ENCODE data around the gene PCDHGA8.

PCDHGA8 gene

DNA sequence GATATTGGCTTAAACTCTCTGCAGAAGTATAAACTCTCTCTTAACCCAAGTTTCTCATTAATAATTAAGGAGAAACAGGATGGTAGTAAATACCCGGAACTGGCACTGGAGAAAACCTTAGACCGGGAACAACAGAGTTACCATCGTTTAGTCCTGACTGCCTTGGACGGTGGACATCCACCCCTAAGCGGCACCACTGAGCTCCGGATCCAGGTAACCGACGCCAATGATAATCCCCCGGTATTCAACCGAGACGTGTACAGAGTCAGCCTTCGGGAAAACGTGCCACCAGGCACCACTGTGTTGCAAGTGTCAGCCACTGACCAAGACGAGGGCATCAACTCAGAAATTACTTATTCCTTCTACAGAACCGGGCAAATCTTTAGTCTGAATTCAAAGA lies 6.2 kb downstream of the PCDHGA8 start:
- no peaks in the 10 kb centered on the region for H3K79me2 ChIP-seq (ENCODE audit: control insufficient read depth, insufficient read depth, low read length, poor library complexity)
- no peak overlapping the region for H3K4me3 ChIP-seq (ENCODE audit: low read depth, low read length)
- no peak overlapping the region for H4K91ac ChIP-seq (ENCODE audit: low read depth, low read length)
- H3K4ac ChIP-seq (ENCODE audit: low read depth, low read length), result no peak overlapping the region
- no peak overlapping the region for H2AK5ac ChIP-seq (ENCODE audit: low read length)
- no peak overlapping the region for H2BK5ac ChIP-seq (ENCODE audit: low read depth, low read length, poor library complexity)
- WGBS (ENCODE audit: extremely low coverage, insufficient coverage, insufficient read length), result no CpG with 5 or more reads among the region's 15 CpGs
- no peak overlapping the region for H3K23ac ChIP-seq (ENCODE audit: low read length)
- H3K36me3 ChIP-seq (ENCODE audit: control insufficient read depth in 1 of 2, insufficient read depth in 2 of 2, low read length in 2 of 2), result peaks cover 6 to 17% of the 10 kb centered on the region in 2 experiments
- no peak overlapping the region for H4K8ac ChIP-seq (ENCODE audit: low read depth, low read length)
- no peak for DNase-seq
- no peak overlapping the region for H2BK12ac ChIP-seq (ENCODE audit: low read length)
- no peak overlapping the region for H3K27ac ChIP-seq (ENCODE audit: low read depth, low read length)
- no peak overlapping the region for H3K18ac ChIP-seq (ENCODE audit: low read length)
- no peaks in the 10 kb centered on the region for H3K4me1 ChIP-seq (ENCODE audit: control insufficient read depth in 1 of 2, insufficient read depth in 2 of 2, low read length in 2 of 2)
- H3K9me3 ChIP-seq (ENCODE audit: insufficient read depth, low read depth, low read length), result peaks cover 34% of the 10 kb centered on the region
- no peaks in the 10 kb centered on the region for H3K27me3 ChIP-seq (ENCODE audit: insufficient read depth, low read length)
- H3K4me2 ChIP-seq (ENCODE audit: low read length), result no peak overlapping the region
- H2AFZ ChIP-seq (ENCODE audit: insufficient read depth, low read length, poor library complexity), result no peak overlapping the region
- no peak overlapping the region for H3K14ac ChIP-seq (ENCODE audit: low read length)
- no peak overlapping the region for H4K12ac ChIP-seq (ENCODE audit: low read depth, low read length)
- H3K79me1 ChIP-seq (ENCODE audit: low read length), result no peaks in the 10 kb centered on the region
- no peak overlapping the region for H2BK120ac ChIP-seq (ENCODE audit: insufficient read depth, low read length, poor library complexity)
- H3K9ac ChIP-seq (ENCODE audit: low read length), result no peak overlapping the region

DNA sequence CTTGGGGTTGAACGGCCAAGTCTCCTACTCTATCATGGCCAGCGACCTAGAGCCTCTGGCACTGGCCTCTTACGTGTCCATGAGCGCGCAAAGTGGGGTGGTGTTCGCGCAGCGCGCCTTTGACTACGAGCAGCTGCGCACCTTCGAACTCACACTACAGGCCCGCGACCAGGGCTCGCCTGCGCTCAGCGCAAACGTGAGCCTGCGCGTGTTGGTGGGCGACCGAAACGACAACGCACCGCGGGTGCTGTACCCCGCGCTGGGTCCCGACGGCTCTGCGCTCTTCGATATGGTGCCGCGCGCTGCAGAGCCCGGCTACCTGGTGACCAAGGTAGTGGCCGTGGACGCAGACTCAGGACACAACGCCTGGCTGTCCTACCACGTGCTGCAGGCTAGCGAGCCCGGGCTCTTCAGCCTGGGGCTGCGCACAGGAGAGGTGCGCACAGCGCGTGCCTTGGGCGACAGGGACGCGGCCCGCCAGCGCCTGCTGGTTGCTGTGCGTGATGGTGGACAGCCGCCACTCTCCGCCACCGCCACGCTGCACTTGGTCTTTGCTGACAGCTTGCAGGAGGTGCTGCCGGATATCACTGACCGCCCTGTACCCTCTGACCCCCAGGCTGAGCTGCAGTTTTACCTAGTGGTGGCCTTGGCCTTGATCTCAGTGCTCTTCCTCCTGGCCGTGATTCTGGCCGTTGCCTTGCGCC lies 7.3 kb downstream of the PCDHGA8 start:
- Histone ChIP-seq H3K4me2 (ENCODE audit: low read length) (no peak overlapping the region), H3K4ac (ENCODE audit: low read depth, low read length) (no peak overlapping the region), H2BK12ac (ENCODE audit: low read length) (no peak overlapping the region), H3K27me3 (ENCODE audit: insufficient read depth, low read length) (no peaks in the 10 kb centered on the region), H3K14ac (ENCODE audit: low read length) (no peak overlapping the region), H3K4me1 (ENCODE audit: control insufficient read depth in 1 of 2, insufficient read depth in 2 of 2, low read length in 2 of 2) (no peaks in the 10 kb centered on the region), H4K12ac (ENCODE audit: low read depth, low read length) (no peak overlapping the region), H3K9ac (ENCODE audit: low read length) (no peak overlapping the region), H3K79me2 (ENCODE audit: control insufficient read depth, insufficient read depth, low read length, poor library complexity) (no peaks in the 10 kb centered on the region), H3K27ac (ENCODE audit: low read depth, low read length) (no peak overlapping the region), H3K18ac (ENCODE audit: low read length) (no peak overlapping the region), H2BK5ac (ENCODE audit: low read depth, low read length, poor library complexity) (no peak overlapping the region), H3K36me3 (ENCODE audit: control insufficient read depth in 1 of 2, insufficient read depth in 2 of 2, low read length in 2 of 2) (peaks cover 3 to 15% of the 10 kb centered on the region in 2 experiments), H3K79me1 (ENCODE audit: low read length) (no peaks in the 10 kb centered on the region), H4K8ac (ENCODE audit: low read depth, low read length) (no peak overlapping the region), H3K23ac (ENCODE audit: low read length) (no peak overlapping the region), H4K91ac (ENCODE audit: low read depth, low read length) (no peak overlapping the region), H2BK120ac (ENCODE audit: insufficient read depth, low read length, poor library complexity) (no peak overlapping the region), H3K4me3 (ENCODE audit: low read depth, low read length) (no peak overlapping the region), H2AK5ac (ENCODE audit: low read length) (no peak overlapping the region), H2AFZ (ENCODE audit: insufficient read depth, low read length, poor library complexity) (no peak overlapping the region), H3K9me3 (ENCODE audit: insufficient read depth, low read depth, low read length) (peaks cover 30% of the 10 kb centered on the region)
- no CpG with 5 or more reads among the region's 61 CpGs for WGBS (ENCODE audit: extremely low coverage, insufficient coverage, insufficient read length)
- no peak for DNase-seq

- Histone ChIP-seq H3K23ac (ENCODE audit: low read length) (no peak within 1 kb of the TSS), H2BK12ac (ENCODE audit: low read length) (no peak within 1 kb of the TSS), H2AK5ac (ENCODE audit: low read length) (no peak within 1 kb of the TSS), H4K8ac (ENCODE audit: low read depth, low read length) (no peak within 1 kb of the TSS), H3K9me3 (ENCODE audit: insufficient read depth, low read depth, low read length) (peaks cover 31% of the 10 kb centered on the region), H3K79me1 (ENCODE audit: low read length) (no peaks in the 10 kb centered on the region), H2AFZ (ENCODE audit: insufficient read depth, low read length, poor library complexity) (no peak within 1 kb of the TSS), H3K18ac (ENCODE audit: low read length) (no peak within 1 kb of the TSS), H3K14ac (ENCODE audit: low read length) (no peak within 1 kb of the TSS), H2BK5ac (ENCODE audit: low read depth, low read length, poor library complexity) (no peak within 1 kb of the TSS), H2BK120ac (ENCODE audit: insufficient read depth, low read length, poor library complexity) (no peak within 1 kb of the TSS), H3K79me2 (ENCODE audit: control insufficient read depth, insufficient read depth, low read length, poor library complexity) (no peaks in the 10 kb centered on the region), H3K4me2 (ENCODE audit: low read length) (no peak within 1 kb of the TSS), H3K4me3 (ENCODE audit: low read depth, low read length) (no peak within 1 kb of the TSS), H3K4ac (ENCODE audit: low read depth, low read length) (no peak within 1 kb of the TSS), H4K91ac (ENCODE audit: low read depth, low read length) (no peak within 1 kb of the TSS), H4K12ac (ENCODE audit: low read depth, low read length) (no peak within 1 kb of the TSS), H3K9ac (ENCODE audit: low read length) (peak within 1 kb of the TSS; percentile 40), H3K27ac (ENCODE audit: low read depth, low read length) (no peak within 1 kb of the TSS), H3K36me3 (ENCODE audit: control insufficient read depth in 1 of 2, insufficient read depth in 2 of 2, low read length in 2 of 2) (peaks cover 3 to 13% of the 10 kb centered on the region in 2 experiments), H3K27me3 (ENCODE audit: insufficient read depth, low read length) (no peaks in the 10 kb centered on the region), H3K4me1 (ENCODE audit: control insufficient read depth in 1 of 2, insufficient read depth in 2 of 2, low read length in 2 of 2) (no peaks in the 10 kb centered on the region)
- peak in 1 of 2 donors; percentile 25 for DNase-seq
- WGBS (ENCODE audit: extremely low coverage, insufficient coverage, insufficient read length), result no CpG with 5 or more reads among the region's 27 CpGs
These were observed 10.3 kb downstream of the PCDHGA8 start, which contains the start of gene PCDHGA9 for GRCh38 chr5:141402553-141403243. Gene PCDHGA9 (plus strand): TSS chr5:141402778. CDS start chr5:141402953, 175 bp downstream.

DNA sequence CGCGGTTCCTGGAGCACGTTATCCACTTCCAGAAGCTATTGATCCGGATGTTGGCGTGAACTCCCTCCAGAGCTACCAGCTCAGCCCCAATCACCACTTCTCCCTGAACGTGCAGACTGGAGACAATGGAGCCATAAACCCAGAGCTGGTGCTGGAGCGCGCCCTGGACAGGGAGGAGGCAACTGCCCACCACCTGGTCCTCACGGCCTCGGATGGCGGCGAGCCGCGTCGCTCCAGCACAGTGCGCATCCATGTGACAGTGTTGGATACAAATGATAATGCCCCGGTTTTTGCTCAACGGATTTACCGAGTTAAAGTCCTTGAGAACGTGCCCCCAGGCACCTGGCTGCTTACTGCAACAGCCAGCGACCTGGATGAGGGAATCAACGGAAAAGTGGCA lies 11.0 kb downstream of the PCDHGA8 start:
- H3K4ac ChIP-seq (ENCODE audit: low read depth, low read length), result no peak overlapping the region
- H2BK12ac ChIP-seq (ENCODE audit: low read length), result no peak overlapping the region
- no peaks in the 10 kb centered on the region for H3K27me3 ChIP-seq (ENCODE audit: insufficient read depth, low read length)
- no peak overlapping the region for H2AFZ ChIP-seq (ENCODE audit: insufficient read depth, low read length, poor library complexity)
- no CpG with 5 or more reads among the region's 22 CpGs for WGBS (ENCODE audit: extremely low coverage, insufficient coverage, insufficient read length)
- H3K36me3 ChIP-seq (ENCODE audit: control insufficient read depth in 1 of 2, insufficient read depth in 2 of 2, low read length in 2 of 2), result peaks cover 3 to 11% of the 10 kb centered on the region in 2 experiments
- H3K4me1 ChIP-seq (ENCODE audit: control insufficient read depth in 1 of 2, insufficient read depth in 2 of 2, low read length in 2 of 2), result no peaks in the 10 kb centered on the region
- H3K14ac ChIP-seq (ENCODE audit: low read length), result no peak overlapping the region
- no peak overlapping the region for H2AK5ac ChIP-seq (ENCODE audit: low read length)
- peaks cover 31% of the 10 kb centered on the region for H3K9me3 ChIP-seq (ENCODE audit: insufficient read depth, low read depth, low read length)
- no peak overlapping the region for H3K18ac ChIP-seq (ENCODE audit: low read length)
- H2BK120ac ChIP-seq (ENCODE audit: insufficient read depth, low read length, poor library complexity), result no peak overlapping the region
- H4K91ac ChIP-seq (ENCODE audit: low read depth, low read length), result no peak overlapping the region
- H3K23ac ChIP-seq (ENCODE audit: low read length), result no peak overlapping the region
- H2BK5ac ChIP-seq (ENCODE audit: low read depth, low read length, poor library complexity), result no peak overlapping the region
- no peak overlapping the region for H4K8ac ChIP-seq (ENCODE audit: low read depth, low read length)
- no peak overlapping the region for H4K12ac ChIP-seq (ENCODE audit: low read depth, low read length)
- no peak overlapping the region for H3K9ac ChIP-seq (ENCODE audit: low read length)
- no peak overlapping the region for H3K27ac ChIP-seq (ENCODE audit: low read depth, low read length)
- H3K79me2 ChIP-seq (ENCODE audit: control insufficient read depth, insufficient read depth, low read length, poor library complexity), result no peaks in the 10 kb centered on the region
- no peak overlapping the region for H3K4me2 ChIP-seq (ENCODE audit: low read length)
- no peak for DNase-seq
- no peak overlapping the region for H3K4me3 ChIP-seq (ENCODE audit: low read depth, low read length)
- no peaks in the 10 kb centered on the region for H3K79me1 ChIP-seq (ENCODE audit: low read length)
